GM12873 (cell line): ENCODE data around the gene LUC7L3.

ENCODE experiments used
- TF ChIP-seq, protein P1 (sequence below): IDR thresholded peaks from 2 replicates; pipeline ENCODE4 v1.5.1; 2012; ENCODE audit warnings: low read depth, mild to moderate bottlenecking, moderate library complexity, low read length, control low read depth; ENCODE audit not compliant: insufficient read depth; ENCODE audit errors: missing control alignments

LUC7L3 gene

DNA sequence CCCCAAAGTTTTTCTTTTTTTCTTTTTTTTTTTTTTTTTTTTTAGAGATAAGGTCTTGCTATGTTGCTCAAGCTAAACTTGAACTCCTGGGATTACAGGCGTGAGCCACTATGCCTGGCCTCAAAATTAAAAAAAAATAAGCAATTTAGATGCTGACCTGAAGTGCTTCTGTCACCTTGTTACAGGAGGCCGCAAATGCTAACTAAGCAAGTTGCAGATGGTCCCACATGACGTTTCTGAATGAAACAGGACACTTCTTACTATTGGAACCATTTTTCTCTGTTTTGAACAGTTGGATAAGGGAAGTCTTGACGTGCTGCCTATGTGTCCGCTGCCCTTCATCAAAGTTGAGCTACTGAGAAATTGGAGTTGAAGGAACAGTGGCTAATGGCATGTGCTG, 39.1 kb downstream of the LUC7L3 start:
- TF ChIP-seq, protein P1, sequence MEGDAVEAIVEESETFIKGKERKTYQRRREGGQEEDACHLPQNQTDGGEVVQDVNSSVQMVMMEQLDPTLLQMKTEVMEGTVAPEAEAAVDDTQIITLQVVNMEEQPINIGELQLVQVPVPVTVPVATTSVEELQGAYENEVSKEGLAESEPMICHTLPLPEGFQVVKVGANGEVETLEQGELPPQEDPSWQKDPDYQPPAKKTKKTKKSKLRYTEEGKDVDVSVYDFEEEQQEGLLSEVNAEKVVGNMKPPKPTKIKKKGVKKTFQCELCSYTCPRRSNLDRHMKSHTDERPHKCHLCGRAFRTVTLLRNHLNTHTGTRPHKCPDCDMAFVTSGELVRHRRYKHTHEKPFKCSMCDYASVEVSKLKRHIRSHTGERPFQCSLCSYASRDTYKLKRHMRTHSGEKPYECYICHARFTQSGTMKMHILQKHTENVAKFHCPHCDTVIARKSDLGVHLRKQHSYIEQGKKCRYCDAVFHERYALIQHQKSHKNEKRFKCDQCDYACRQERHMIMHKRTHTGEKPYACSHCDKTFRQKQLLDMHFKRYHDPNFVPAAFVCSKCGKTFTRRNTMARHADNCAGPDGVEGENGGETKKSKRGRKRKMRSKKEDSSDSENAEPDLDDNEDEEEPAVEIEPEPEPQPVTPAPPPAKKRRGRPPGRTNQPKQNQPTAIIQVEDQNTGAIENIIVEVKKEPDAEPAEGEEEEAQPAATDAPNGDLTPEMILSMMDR: no peak

DNA sequence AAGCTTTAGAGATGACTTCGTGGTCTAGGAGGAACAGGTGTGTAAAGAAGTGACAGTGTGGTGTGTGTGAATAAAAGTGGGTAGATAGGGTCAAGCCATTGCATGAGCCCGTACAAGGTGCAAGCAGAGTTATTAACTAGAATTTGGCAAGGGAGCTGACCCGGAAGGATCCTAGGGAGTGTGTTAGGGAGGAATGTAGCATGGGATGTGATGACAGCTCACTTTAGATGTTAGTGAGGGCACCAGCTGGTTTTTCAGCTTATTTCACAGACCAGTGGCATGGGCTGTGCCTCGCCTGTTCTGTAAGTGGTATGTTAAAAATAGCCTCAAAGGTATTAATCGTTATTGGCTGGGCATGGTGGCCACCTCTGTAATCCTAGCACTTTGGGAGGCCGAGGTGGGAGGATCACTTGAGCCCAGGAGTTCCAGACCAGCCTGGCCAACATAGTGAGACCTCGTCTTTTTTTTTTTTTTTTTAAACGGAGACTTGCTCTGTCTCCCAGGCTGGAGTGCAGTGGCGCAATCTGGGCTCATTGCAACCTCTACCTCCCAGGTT, 39.7 kb downstream of the LUC7L3 start:
- TF ChIP-seq, protein P1: no peak

DNA sequence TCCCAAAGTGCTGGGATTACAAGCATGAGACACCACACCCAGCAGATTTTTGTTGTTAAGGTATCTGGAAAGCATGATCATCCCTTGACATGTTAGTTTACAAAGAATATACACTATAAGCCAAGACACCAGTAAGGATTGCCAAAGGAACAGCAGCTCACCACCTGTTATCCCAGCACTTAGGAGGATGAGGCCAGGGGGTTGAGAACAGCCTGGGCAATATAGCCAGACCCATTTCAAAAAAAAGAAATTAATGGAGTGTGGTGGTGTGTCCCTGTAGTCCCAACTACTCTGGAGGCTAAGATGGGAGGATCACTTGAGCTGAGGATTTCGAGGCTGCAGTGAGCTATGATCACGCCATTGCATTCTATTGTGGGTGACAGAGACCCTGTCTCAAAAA, 42.8 kb downstream of the LUC7L3 start:
- TF ChIP-seq, protein P1: no peak

DNA sequence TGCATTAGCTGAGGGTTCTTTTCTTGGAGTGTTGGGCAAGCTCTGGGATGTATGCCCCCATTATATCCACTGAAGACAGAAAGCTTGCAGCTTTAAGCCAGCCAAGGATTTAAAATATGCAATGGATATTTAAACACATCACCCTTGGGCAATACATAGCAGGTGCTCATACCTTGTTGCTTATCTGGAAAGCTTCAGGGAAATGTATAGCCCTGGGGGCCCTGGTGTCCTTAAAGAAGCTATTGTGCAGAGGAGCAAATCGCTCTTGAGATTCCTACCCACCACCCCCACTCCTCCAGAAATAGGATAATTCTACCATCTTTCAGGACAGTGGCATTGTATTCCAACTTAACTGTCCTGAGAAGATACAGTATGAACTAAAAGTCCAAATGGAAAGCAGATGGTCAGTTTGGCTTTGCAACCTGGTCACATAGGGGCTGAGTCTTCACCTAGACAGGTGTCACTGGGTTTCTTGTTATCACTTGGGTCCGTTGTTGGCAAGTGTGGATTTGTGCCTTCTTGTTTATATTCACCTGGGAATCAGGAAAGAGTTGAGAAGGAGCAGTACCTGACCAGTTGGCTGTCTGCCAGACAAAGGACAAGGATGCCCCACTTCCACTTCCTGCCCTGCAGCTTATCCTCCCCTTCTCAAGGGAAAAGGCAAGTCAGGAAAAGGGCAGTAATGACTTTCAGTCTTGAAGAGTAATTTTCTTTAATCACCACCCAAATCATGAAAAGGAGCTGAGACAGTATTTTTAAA, 44.5 kb downstream of the LUC7L3 start:
- TF ChIP-seq, protein P1: no peak

DNA sequence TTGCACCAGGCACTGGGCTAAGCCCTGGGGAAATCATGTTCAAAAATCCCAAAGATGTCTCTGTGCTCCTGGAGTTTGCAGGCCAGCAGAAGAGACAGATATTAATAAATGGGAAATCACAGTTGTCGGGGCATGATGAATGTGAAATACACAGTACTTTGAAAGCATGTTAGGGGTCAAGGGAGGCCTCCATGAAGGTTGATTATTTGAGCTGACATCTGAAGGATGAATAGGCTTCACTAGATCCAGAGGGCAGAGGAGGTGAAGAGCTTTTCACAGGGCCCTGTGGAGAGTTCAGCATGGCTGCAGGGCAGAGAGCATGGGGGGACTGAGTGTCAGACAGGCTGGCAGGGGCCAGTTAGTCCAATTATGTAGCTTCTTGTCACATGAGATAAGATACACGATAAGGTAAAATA, 45.3 kb downstream of the LUC7L3 start:
- TF ChIP-seq, protein P1: no peak

DNA sequence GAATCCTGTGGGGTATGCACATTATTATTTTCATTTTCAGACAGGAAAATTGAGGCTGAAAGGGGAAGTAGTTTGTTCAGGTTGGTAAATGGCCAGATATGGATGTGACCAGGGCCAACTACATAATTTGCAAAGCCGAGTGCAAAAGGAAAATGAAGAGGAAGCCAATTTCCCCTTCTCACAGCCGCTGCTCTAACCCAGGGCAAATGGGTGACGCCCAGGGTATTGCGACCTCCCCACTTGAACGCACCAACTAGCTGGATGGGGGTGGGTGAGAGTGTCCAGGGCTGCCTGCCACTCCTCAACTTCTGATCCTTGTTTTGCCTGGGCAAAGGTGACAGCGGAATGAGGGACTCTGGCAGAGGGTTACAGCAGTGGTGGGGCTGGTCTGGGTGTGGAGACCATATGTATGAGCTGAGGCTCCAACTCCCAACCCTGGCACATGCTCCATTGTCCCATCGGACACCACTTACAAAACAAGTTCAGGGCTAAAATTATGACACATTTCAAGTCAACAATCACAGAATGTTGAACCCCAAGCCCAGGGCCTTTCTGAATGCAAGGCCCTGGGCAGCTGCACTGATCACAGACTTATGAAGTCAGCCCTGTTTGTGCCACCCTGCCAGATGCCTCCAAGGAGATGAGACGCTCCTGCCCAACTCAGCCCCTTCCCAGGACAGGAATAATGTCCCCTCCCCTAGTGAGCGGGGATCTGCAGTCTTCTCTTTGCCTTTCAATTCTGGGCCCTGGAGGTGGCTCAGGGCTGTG, 46.2 kb downstream of the LUC7L3 start:
- TF ChIP-seq, protein P1: no peak
